GM18502 (cell line): ENCODE data around the gene JAZF1.

Experiments
- ATAC-seq: cut with Tn5 transposase; IDR thresholded peaks from one replicate; pipeline ENCODE4 v1.9.1; 2021; ENCODE audit warnings: mild to moderate bottlenecking; ENCODE audit not compliant: unreplicated experiment, poor library complexity

The JAZF1 gene

DNA sequence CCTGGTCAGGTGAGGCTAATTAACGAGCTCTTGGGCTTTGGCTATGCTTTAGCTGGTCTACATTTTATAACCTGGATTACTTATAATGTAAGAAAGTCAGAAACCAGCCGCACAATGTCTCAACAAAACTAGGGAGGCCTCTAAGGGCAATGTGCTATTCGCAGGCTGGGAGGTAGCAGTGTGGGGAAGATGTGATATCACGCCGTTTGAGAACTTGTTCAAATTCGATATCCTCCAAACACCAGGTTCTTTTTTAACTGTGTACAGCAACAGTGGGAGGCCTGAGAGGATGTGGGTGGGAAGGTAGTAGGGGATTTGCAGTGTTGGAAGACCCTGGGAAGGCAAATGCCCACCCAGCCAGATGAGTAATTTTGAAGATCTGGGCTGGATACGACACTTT, 184.5 kb downstream of the JAZF1 start:
- ATAC-seq = no peak

DNA sequence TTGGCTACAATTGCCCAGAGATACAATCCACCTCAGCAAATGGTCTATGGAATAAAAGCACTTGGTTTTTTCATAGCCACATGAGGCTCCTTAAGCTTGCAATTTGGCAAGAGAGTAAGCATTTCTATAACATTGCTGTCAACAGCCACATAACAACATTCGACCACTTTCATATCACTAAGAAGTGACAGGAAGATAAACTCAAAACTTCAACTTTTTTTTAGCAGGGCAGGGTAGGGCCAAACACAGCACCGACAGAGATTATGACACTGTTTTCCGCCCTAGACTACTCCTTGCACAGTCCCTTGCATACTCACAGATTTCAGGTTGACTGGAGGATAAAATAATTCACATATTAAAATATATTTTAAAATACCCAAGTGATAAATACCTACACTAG, 185.4 kb downstream of the JAZF1 start:
- ATAC-seq = no peak

DNA sequence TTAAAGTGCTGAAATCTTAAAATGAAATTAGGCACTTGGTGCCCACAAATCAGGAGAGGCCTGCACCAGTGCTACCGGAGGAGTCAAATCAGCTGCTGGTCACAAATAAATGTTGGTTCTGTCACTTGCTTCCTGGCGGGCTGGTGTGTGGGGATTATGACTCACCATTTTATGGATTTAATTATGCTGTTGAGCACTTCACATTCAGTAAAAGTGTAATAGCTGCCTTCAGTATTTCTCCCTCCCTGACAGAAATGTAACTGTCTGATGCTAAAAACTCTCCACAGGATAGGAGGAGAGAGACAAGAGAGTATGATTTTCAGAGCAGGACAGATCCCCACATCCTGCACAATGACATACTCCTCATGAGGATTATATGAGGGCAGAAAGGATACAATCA, 186.0 kb downstream of the JAZF1 start:
- no peak for ATAC-seq

DNA sequence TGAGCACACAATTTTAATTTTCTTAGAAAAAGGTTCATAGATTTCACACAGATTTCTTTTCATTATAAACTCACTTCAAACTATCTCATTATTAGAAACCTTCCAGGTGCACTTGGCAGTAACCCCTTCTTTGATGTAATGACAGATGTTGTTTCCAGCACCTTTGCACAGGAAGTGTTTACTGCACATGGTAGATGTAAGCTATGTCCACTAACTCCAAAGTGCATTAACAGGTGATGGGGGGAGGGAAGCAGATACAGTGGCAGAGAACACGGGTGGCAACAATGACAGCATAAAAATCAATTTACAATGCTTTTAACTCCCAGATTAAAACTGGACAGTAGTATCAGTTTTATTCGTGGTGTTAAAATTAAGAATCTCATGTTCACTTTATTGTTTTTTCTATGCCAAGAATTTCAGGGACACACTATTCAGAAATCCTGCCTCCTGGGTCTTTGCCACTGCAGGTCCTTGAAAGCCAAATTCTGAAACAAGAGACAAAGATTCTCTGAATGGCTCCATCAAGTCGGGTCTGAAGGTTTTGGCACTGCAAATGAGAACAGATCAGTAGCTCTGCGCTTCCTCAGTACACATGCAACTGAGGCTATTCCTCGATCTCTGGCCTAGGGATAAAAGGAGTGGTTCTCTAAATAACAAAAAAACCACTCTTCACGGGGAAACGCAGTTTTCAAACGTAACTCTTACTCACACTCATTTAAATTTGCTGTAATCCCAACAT, 187.7 kb downstream of the JAZF1 start:
- ATAC-seq = no peak

- ATAC-seq = no peak
These were observed 188.5 kb downstream of the JAZF1 start for GRCh38 chr7:27992097-27992496.

DNA sequence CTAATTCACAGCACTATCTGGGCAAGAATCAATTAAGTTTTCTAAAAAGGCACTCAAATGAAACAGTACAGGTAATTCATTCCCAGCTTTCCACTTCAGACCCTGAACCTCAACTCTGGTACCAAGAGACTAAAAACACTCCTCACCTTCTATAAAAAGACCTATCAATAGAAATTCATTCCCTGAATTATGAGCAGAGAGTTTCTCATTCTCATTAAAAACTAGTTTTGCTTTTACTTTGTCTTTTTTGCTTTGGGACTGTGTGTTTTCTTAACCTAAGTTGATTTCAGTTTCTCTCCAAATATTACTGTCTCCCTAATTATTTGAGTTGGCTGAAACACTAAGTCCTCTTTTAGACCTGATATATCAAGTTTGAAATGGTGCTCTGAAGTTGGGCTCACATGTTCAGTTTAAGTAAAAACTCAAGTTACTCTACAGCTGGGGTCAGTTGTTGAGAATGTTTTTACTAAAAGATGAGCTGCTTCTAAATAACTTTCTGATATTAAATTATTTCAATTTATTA, 189.5 kb downstream of the JAZF1 start:
- no peak for ATAC-seq

- ATAC-seq = no peak
These were observed 204.1 kb downstream of the JAZF1 start for GRCh38 chr7:27976531-27976930.

DNA sequence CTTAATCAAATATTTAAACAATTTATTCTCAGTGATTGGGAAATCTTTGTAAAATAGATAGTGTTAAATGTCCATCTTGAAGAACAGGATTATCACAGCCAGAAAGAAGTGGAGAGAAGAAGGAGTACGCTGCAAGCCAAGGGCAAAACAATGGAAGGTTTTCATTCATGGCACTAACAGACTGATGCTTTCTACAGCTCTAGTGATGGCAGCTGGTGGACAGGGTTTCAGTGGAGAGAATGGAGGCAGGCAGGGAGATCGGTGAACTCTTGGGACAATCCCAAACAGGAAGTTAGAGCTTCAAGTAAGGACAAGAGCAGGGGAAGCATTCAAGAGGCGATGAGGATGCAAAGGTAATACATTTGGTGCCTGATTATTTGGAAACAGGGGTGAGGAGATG, 207.0 kb downstream of the JAZF1 start:
- no peak for ATAC-seq

GRCh38 chr7:27972276-27972675, 208.3 kb downstream of the JAZF1 start:
- ATAC-seq = no peak

DNA sequence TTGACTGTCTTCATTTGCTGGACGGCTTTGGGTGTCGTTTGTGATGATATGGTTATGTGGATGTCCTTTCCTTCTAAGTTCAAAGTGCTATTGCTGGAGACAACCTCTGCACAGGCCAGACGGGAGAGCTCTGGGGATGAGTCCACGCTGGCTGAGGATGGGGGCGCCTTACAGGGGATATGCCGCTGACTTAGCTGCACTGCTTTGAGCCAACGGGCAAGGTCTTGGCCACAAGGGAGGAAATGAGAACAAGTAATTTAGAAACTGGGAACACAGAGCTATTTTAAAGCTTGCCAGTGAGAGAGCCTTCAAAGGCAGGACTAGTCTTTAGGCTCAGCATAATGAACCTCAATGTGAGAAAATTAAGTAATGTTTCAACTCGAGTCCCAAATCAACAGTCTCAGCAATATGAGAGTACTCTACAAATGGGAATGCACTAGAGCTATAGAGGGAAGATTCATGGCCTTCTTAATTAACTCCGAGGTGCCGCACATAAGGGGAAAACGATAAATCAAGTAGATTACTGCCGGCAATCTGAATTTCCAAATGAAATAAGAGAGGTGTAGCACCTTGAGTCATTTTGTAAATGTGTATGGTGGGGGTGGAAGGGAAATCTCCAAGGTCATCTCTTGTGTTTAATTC, 209.3 kb downstream of the JAZF1 start:
- no peak for ATAC-seq

DNA sequence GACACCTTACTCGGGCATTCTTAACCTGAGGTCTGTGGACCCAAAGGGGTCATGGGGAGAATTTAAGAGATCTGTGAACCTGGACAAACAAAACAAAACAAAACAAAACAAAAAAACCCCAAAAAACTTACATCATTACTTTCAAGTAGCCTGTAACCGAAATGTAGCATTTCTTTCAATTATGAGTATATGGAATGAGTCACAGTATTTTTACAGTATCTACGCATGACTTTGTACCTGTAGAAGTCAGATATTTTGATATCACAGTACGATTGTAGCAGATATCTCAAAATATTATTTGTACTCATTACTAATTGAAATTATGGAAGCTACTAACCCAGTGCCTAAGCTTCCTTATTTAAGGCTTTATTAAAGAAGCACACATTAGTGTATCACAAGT, 210.2 kb downstream of the JAZF1 start:
- no peak for ATAC-seq

GRCh38 chr7:27969346-27969745, 211.2 kb downstream of the JAZF1 start:
- no peak for ATAC-seq

GRCh38 chr7:27967639-27968038, 213.0 kb downstream of the JAZF1 start:
- ATAC-seq = peak; percentile 69

GRCh38 chr7:27966219-27966780, 214.3 kb downstream of the JAZF1 start:
- no peak for ATAC-seq

GRCh38 chr7:27965650-27966049, 214.9 kb downstream of the JAZF1 start:
- no peak for ATAC-seq

- no peak for ATAC-seq
These were observed 215.8 kb downstream of the JAZF1 start for GRCh38 chr7:27964820-27965219.

DNA sequence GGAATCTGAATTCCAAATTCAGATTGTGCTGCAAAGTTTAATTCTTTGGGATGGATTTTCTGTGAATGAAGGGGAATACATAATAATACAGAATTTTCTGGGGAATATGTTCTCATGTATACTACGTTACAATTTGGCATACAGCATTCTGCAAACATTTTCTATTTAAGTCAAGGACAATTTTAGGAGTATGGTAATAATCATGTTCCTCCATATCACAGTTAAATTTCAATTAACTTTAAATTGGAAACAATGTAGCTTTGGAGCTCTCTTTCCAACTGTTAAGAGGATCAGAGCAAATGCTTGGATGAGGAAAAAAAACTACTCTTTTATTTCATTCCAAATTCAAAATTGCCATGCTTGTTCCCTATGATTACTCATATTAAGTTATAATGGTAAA, 217.5 kb downstream of the JAZF1 start:
- no peak for ATAC-seq

GRCh38 chr7:27962273-27962672, 218.3 kb downstream of the JAZF1 start:
- no peak for ATAC-seq

DNA sequence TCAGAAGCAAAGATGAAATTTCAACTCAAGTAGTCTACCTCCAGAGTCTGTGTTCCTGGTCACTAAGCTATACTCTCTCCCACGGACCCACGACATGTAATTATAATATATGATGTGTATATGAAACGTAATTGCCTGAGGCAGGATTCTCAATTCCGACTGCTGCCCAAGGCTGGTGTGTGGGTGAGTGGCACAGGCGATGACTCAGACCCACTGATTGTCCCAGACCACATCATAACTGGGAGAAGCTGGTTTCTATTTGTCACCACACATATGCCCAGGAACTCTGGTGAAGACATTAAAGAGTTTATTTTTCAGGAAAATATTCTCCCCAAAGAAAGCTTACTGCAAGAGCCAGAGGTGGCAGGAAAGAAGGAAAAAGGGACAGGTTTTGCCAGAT, 219.3 kb downstream of the JAZF1 start:
- no peak for ATAC-seq

- ATAC-seq = no peak
These were observed 220.2 kb downstream of the JAZF1 start for GRCh38 chr7:27960415-27960814.

DNA sequence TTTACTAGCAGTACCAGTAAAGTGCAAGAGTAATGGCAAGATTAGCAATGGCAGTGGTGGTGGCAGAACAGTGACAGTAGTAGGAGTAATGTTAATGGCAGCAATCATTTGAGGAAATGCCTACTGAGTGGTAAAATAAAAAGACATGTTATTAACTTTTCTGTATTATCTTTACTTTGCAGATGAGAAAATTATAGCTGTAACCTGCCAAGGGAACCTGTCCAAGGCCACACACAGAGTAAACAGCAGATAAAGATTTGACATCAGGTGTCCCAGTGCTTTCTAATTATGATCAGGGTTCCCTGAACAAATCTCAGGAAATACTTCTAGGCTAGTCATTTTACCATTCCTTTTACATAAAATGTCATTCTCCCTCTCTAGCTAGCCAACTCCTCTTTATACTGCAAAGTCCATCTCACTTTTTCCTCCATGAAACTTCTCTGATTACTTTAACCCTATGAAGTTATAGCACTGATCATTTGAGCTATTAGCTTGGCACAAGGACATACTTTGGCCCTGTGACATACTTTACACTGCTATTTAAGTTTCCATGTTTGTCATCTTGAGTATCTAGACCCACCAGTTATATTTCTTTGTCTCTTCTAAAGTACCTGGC, 221.6 kb downstream of the JAZF1 start:
- no peak for ATAC-seq
